Epithelial cell of proximal tubule (primary cell): ENCODE measurements around the gene BBS9. TPM values are rescaled to one million over a fixed set of nuclear protein-coding genes. Genes with fewer than 3 reads are reported as not detected.

ENCODE experiments used
- DNase-seq: peaks from one replicate; pipeline ENCODE4 v3.0.0-alpha.2; 2011; ENCODE audit warnings: low read depth
- H3K4me3 ChIP-seq: 2 replicates; pipeline ENCODE4 v1.5.1; 2011; ENCODE audit warnings: low read depth, mild to moderate bottlenecking, low read length
- CTCF ChIP-seq: conservative IDR thresholded peaks from 2 replicates; pipeline ENCODE4 v1.5.1; 2012; ENCODE audit warnings: low read depth, mild to moderate bottlenecking, low read length
- total RNA-seq: library from RNA; depleted of rRNA; stranded (reverse); fragments of >200 nt; gene quantifications from 2 replicates; pipeline ENCODE4 v1.2.3, GENCODE V29; 2015

Gene BBS9
- total RNA-seq, 1 donor from 2014 or later = 4.4 TPM

GRCh38 chr7:33610918-33611317, 481.6 kb downstream of the BBS9 start:
- DNase-seq = no peak
- H3K4me3 ChIP-seq = no peak overlapping the region
- TF ChIP-seq CTCF = no peak

- H3K4me3 ChIP-seq = no peak overlapping the region
- DNase-seq = no peak
- no peak for TF ChIP-seq CTCF
These were observed 483.1 kb downstream of the BBS9 start for GRCh38 chr7:33612442-33612841.

GRCh38 chr7:33614357-33615117, 485.2 kb downstream of the BBS9 start:
- TF ChIP-seq CTCF = no peak
- DNase-seq = no peak
- no peak overlapping the region for H3K4me3 ChIP-seq

- DNase-seq = no peak
- no peak for TF ChIP-seq CTCF
- H3K4me3 ChIP-seq = no peak overlapping the region
These were observed 487.4 kb downstream of the BBS9 start for GRCh38 chr7:33616752-33617151.

- TF ChIP-seq CTCF = no peak
- no peak overlapping the region for H3K4me3 ChIP-seq
- DNase-seq = no peak
These were observed 489.9 kb downstream of the BBS9 start for GRCh38 chr7:33619264-33619663.

GRCh38 chr7:33623267-33623666, 493.9 kb downstream of the BBS9 start:
- H3K4me3 ChIP-seq = no peak overlapping the region
- no peak for TF ChIP-seq CTCF
- DNase-seq = no peak

- no peak for DNase-seq
- TF ChIP-seq CTCF = no peak
- no peak overlapping the region for H3K4me3 ChIP-seq
These were observed 494.9 kb downstream of the BBS9 start for GRCh38 chr7:33624215-33624614.
